ENCODE measurements around the gene GPR17. TPM values are rescaled to one million over a fixed set of nuclear protein-coding genes. Genes with fewer than 3 reads are reported as not detected.

GPR17 gene
- total RNA-seq, 4 donors from 2014 or later = not detected

DNA sequence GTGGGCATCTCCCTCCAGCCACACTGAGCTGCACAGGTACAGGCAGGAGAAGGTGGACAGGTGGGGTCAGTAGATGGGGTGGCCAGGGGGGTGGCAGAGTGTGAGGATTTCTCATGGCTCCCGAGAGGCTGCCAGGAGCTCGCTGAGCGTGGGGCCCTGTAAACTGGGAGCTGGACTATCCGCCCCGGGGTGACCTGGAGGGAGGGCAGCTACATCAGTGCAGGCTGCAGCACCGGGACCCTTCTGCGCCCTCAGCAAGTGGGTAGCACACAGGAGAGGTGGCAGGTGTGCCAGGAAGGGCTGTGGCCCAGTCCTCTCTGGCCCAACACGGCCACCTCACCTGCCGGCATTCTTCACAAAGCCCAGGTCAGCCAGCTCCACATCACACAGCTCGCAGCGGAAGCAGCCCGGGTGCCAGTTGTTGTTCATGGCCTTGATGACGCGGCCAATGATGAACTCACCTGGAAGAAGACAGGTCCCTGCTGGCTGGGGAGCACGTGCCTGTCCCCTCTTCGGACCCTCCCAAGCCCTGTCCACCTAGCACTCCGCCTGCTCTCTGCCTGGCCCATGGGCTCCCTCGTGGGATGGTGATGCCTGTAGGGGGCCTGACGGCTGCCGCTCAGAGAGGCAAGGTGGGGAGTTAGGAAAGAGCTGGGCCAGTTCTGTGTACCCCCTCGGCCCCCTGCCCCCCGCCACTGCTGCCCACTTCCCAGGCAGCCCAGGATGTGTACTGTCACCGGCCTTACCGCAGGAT lies 8.3 kb downstream of the GPR17 start:
- peaks cover 0 to 14% (median 4%) of the 10 kb centered on the region in 4 donors for H3K4me1 ChIP-seq
- no peaks in the 10 kb centered on the region for H3K27me3 ChIP-seq
- H3K27ac ChIP-seq = peak overlapping the region in 1 of 4 donors; percentile 85
- TF ChIP-seq CTCF (IDR thresholded peaks at IDR 0.05) = no peak
- no peak for TF ChIP-seq POLR2A (IDR thresholded peaks at IDR 0.05)
- H3K36me3 ChIP-seq = peaks cover 0 to 7% (median 0%) of the 10 kb centered on the region in 3 donors
- DNase-seq = peak in 1 of 3 donors; percentile 44
- H3K9me3 ChIP-seq = no peaks in the 10 kb centered on the region
- no peak overlapping the region for H3K4me3 ChIP-seq

GRCh38 chr2:127654838-127655175 lies 8.9 kb downstream of the GPR17 start:
- Histone ChIP-seq H3K4me1 (peaks cover 0 to 14% (median 4%) of the 10 kb centered on the region in 4 donors), H3K27ac (peak overlapping the region in 1 of 4 donors; percentile 85), H3K4me3 (no peak overlapping the region), H3K36me3 (peaks cover 0 to 7% (median 0%) of the 10 kb centered on the region in 3 donors), H3K27me3 (no peaks in the 10 kb centered on the region), H3K9me3 (no peaks in the 10 kb centered on the region)
- TF ChIP-seq POLR2A (IDR thresholded peaks at IDR 0.05) (no peak), CTCF (IDR thresholded peaks at IDR 0.05) (no peak)
- peak in 1 of 3 donors; percentile 32 for DNase-seq

DNA sequence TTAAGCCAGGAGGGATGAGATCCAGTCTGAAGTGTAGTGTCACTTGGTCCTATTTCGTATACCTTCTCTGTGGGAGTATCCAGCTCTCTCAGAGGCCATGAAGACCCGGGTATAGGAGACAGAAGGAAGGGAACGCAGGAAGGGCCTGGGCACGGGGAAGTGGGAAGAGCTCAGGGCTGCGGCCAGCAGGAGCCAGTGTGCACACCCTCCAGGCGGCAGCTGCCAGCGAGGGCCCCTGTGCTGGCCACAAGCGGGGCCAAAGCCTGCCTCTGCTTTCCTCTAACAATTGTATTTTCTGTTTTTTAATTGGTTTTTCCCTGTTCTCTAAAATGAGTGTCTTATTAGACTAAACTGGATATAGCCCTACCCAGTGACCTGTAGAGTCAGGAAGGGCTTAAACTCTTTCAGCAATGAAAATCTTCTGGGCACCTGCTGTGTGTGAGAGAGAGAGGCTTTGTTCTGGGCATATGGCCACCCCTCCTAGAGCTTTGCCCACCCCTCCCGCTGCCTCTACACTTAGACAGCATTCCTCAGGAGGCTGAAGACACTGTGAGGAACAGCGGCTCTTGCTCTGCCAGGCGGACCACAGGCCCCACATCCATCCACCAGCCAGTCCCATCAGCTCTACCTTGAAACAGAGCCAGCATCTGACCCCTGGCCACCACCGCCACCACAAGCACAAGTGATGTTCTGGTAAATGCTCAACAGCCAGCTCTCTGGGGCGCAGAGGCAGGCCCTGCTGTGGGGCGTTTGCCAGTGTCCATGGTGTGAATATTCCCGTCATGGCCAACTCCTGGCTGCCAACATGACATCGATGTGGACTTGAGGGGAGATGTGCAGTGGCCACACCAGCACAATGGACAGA lies 9.5 kb downstream of the GPR17 start:
- DNase-seq = peak in 1 of 3 donors; percentile 36
- TF ChIP-seq CTCF (IDR thresholded peaks at IDR 0.05) (no peak), POLR2A (IDR thresholded peaks at IDR 0.05) (no peak)
- H3K36me3 ChIP-seq = peaks cover 0 to 7% (median 0%) of the 10 kb centered on the region in 3 donors
- H3K9me3 ChIP-seq = no peaks in the 10 kb centered on the region
- H3K27me3 ChIP-seq = no peaks in the 10 kb centered on the region
- no peak overlapping the region for H3K4me3 ChIP-seq
- H3K4me1 ChIP-seq = peaks cover 0 to 15% (median under 1%) of the 10 kb centered on the region in 4 donors
- H3K27ac ChIP-seq = peak overlapping the region in 2 of 4 donors; percentile 19 to 85

DNA sequence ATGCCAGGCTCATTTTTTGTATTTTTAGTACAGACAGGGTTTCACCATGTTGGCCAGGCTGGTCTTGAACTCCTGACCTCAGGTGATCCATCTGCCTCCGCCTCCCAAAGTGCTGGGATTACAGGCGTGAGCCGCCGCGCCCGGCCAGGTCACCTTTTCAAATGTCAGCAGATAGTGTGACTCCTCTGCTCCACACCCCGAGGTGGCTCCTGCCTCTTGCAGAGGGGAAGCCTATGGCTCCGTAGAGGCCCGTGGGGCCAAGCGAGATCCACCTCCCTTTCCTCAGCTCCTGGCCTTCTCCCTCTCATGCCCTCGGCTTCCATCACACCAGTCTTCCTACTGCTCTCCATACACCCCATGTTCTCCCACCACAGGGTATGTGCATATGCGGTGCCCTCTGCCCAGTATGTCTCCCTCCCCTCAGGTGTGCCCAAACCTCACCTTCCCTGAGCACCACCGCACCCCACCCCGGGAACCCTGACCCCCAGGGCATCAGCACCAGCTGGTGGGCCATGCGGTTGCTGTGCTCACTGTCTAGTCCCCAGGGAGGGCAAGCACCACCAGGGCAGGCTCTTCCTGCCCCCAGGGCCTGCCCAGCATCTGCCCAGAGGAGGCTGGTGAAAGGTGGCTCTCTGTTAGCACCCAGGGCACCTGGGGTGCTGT lies 10.7 kb downstream of the GPR17 start:
- Histone ChIP-seq H3K36me3 (peaks cover 0 to 7% (median 0%) of the 10 kb centered on the region in 3 donors), H3K27me3 (no peaks in the 10 kb centered on the region), H3K4me1 (peaks cover 0 to 24% (median 0%) of the 10 kb centered on the region in 4 donors), H3K9me3 (no peaks in the 10 kb centered on the region), H3K4me3 (no peak overlapping the region), H3K27ac (peak overlapping the region in 2 of 4 donors; percentile 43 to 85)
- TF ChIP-seq POLR2A (IDR thresholded peaks at IDR 0.05) = no peak
- no peak for TF ChIP-seq CTCF (IDR thresholded peaks at IDR 0.05)
- DNase-seq = peak in 1 of 3 donors; percentile 25

DNA sequence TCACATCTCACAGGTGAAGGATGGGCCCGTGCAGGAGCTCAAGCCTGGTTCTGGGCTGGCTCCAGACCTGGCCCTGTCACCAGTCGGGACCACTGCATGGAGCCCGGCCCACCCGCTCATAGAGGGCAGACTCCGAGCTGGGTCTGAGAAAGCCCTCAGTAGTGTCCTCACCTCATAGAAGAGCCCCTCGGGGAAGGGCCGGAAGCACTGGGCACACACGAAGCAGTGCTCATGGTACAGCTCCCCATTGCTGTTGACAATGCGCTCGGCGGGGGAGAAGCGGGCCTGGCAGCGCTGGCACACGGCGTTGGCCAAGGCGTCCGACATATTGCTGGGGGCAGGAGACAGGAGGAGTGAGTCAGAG lies 11.3 kb downstream of the GPR17 start:
- Histone ChIP-seq H3K9me3 (no peaks in the 10 kb centered on the region), H3K36me3 (peaks cover 0 to 7% (median 0%) of the 10 kb centered on the region in 3 donors), H3K27ac (peak overlapping the region in 2 of 4 donors; percentile 43 to 85), H3K4me1 (peaks cover 0 to 28% (median 0%) of the 10 kb centered on the region in 4 donors), H3K4me3 (no peak overlapping the region), H3K27me3 (no peaks in the 10 kb centered on the region)
- DNase-seq = peak in 1 of 3 donors; percentile 28
- no peak for TF ChIP-seq POLR2A (IDR thresholded peaks at IDR 0.05)
